Activated CD4-positive, alpha-beta memory T cell treated with anti-CD3 and anti-CD28 coated beads for 36 hours (primary cell): Measurements from ENCODE around the gene CMPK2. TPM values are rescaled to one million over a fixed set of nuclear protein-coding genes. Genes with fewer than 3 reads are reported as not detected.

Source experiments
- CTCF ChIA-PET: fragments of 350-600 bp; sonication (Branson Sonifier 250); formaldehyde crosslinking; loops from one replicate; lab custom pipeline; 2021; ENCODE audit warnings: antibody characterized with exemption, inconsistent platforms; lab: Charles Lee
- POLR2A ChIA-PET: fragments of 350-600 bp; sonication (Branson Sonifier 250); formaldehyde crosslinking; loops from one replicate; lab custom pipeline; 2021; ENCODE audit warnings: antibody characterized with exemption; lab: Charles Lee
- DNase-seq: peaks from one replicate; pipeline ENCODE4 v3.0.0-alpha.2; 2020
- H3K27ac Mint-ChIP-seq: one replicate; pipeline ENCODE4 v1.8.0; 2021; ENCODE audit warnings: mixed read lengths
- H3K27me3 Mint-ChIP-seq: one replicate; pipeline ENCODE4 v1.8.0; 2021; ENCODE audit warnings: mixed read lengths
- H3K36me3 Mint-ChIP-seq: one replicate; pipeline ENCODE4 v1.8.0; 2021; ENCODE audit warnings: mixed read lengths
- H3K4me1 Mint-ChIP-seq: one replicate; pipeline ENCODE4 v1.8.0; 2021; ENCODE audit warnings: low read depth, mixed read lengths
- H3K4me3 Mint-ChIP-seq: one replicate; pipeline ENCODE4 v1.8.0; 2021; ENCODE audit warnings: mild to moderate bottlenecking, mixed read lengths
- H3K9me3 Mint-ChIP-seq: one replicate; pipeline ENCODE4 v1.8.0; 2021; ENCODE audit warnings: mixed read lengths
- intact Hi-C: fragments of 100-400 bp; cut with micrococcal nuclease; formaldehyde crosslinking; loops from one replicate; pipeline ENCODE4 v1.15.1; 2023
- total RNA-seq, 2 experiments: library from RNA; stranded (reverse); gene quantifications; one replicate each; pipeline ENCODE4 v1.2.3, GENCODE V29; 2021

Gene CMPK2
- total RNA-seq, 2 experiments from 2014 or later, result 6.6 to 6.8 TPM

DNA sequence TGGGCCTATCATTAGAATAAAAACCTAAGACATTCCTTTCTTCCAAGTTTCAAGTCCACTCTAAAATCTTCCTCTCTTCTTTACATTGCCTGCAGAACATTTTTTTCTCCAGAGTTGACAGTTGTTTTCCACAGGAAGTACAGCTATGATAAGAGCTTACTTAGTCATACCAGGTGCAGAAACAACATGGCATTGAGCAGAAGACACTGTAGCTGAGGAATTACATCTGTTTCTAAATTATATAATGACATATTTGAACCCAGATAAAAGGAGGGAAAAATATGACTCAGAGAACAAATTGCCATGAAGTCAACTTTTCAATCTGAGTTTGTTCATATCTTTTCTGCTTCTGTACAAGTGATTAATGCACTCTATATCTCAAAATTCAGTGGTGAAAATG is 30.2 kb downstream of the CMPK2 start:
- no peak for DNase-seq
- CTCF ChIA-PET, result interaction anchor here (1.0 to 1.1 kb wide), 2 partner anchors 26 to 110 kb away, joined by 3 read pairs; no protein-coding TSS in a partner anchor
- no peak overlapping the region for H3K27ac Mint-ChIP-seq
- intact Hi-C loops, result loop anchor here (1.0 to 2.0 kb wide), 2 partner anchors 29 to 42 kb away; partner anchors contain the start of genes CMPK2 and RSAD2
- POLR2A ChIA-PET, result no interaction called here
- no peaks in the 10 kb centered on the region for H3K27me3 Mint-ChIP-seq
- peaks cover 14% of the 10 kb centered on the region for H3K4me1 Mint-ChIP-seq
- no peak overlapping the region for H3K4me3 Mint-ChIP-seq
- peaks cover 40% of the 10 kb centered on the region for H3K9me3 Mint-ChIP-seq
- peaks cover 15% of the 10 kb centered on the region for H3K36me3 Mint-ChIP-seq

DNA sequence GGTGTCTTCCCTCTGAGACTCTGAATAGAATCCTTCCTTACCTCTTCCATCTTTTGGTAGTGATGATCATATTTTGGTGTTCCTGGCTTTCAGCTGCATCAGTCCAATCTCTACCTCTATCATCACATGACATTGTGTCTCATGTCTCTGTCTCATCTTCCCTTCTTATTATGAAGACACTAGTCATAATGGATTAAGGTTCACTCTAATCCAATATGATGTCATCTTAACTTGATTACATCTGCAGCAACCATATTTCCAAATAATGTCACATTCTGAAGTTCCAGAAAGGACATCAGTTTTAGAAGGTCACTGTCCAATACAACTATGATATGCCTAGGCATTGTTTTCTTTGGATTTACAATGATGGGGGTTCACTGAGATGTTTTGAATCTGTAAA is 31.5 kb downstream of the CMPK2 start:
- CTCF ChIA-PET, result no interaction called here
- no peak for DNase-seq
- POLR2A ChIA-PET, result no interaction called here
- intact Hi-C loops, result loop anchor here (2.0 kb wide), 1 partner anchor 31 kb away; the partner anchor contains the start of gene CMPK2
- H3K27ac Mint-ChIP-seq, result no peak overlapping the region
- peaks cover 14% of the 10 kb centered on the region for H3K4me1 Mint-ChIP-seq
- H3K9me3 Mint-ChIP-seq, result peaks cover 39% of the 10 kb centered on the region
- no peak overlapping the region for H3K4me3 Mint-ChIP-seq
- no peaks in the 10 kb centered on the region for H3K27me3 Mint-ChIP-seq
- peaks cover 11% of the 10 kb centered on the region for H3K36me3 Mint-ChIP-seq

DNA sequence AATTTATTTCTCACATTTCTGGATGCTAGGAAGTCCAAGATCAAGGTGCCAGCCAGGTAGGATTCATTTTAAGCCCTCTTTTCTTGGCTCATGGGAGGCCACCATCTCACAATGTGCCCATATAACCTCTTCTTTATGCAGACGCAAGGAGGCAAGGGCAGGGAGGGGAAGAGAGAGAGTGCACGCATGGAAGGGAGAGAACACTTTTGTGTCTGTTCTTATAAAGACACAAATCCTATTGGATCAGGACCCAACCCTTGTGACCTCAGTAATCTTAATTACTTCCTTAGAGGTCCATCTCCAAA is 32.5 kb downstream of the CMPK2 start:
- ChIA-PET CTCF (no interaction called here), POLR2A (no interaction called here)
- peak overlapping the region; percentile 13 for H3K4me3 Mint-ChIP-seq
- H3K27me3 Mint-ChIP-seq, result no peaks in the 10 kb centered on the region
- H3K4me1 Mint-ChIP-seq, result peaks cover 14% of the 10 kb centered on the region
- intact Hi-C loops, result no loop called here
- no peak for DNase-seq
- H3K27ac Mint-ChIP-seq, result peak overlapping the region; percentile 64
- peaks cover 9% of the 10 kb centered on the region for H3K36me3 Mint-ChIP-seq
- peaks cover 39% of the 10 kb centered on the region for H3K9me3 Mint-ChIP-seq

DNA sequence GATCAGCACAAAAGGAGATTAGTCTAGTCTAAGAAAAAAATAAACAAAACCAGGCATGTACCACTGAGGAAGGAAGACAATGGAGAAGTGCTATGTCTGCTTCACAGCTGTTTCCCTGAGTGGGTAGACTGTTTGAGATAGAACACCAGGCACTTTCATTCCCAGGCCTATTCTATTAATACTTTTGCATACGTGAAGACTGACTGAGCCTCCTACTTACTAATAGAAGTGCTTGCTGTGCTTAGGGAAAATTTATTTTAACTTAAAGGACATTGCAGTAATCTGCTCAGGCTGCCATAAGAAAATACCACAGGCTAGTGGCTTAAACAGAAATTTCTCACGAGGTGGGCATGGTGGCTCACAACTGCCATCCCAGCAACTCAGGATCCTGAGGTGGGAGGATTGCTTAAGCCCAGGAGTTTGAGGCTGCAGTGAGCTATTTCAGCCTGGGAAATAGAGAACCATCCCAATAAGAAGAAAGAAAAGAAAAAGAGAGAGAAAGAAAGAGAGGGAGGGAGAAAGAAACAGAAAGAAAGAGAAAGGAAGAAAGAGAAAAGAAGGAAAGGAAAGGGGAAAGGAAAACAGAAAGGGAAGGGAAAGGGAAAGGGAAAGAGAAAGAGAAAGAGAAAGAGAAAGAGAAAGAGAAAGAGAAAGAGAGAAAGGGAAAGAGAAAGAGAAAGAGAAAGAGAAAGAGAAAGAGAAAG is 33.0 kb downstream of the CMPK2 start:
- peaks cover 17% of the 10 kb centered on the region for H3K4me1 Mint-ChIP-seq
- peak overlapping the region; percentile 64 for H3K27ac Mint-ChIP-seq
- H3K9me3 Mint-ChIP-seq, result peaks cover 39% of the 10 kb centered on the region
- no peaks in the 10 kb centered on the region for H3K27me3 Mint-ChIP-seq
- peak overlapping the region; percentile 13 for H3K4me3 Mint-ChIP-seq
- CTCF ChIA-PET, result interaction anchor here (2.0 kb wide), 1 partner anchor 211 kb away, joined by 5 read pairs; no protein-coding TSS in a partner anchor
- intact Hi-C loops, result no loop called here
- H3K36me3 Mint-ChIP-seq, result peaks cover 9% of the 10 kb centered on the region
- no peak for DNase-seq
- POLR2A ChIA-PET, result no interaction called here

DNA sequence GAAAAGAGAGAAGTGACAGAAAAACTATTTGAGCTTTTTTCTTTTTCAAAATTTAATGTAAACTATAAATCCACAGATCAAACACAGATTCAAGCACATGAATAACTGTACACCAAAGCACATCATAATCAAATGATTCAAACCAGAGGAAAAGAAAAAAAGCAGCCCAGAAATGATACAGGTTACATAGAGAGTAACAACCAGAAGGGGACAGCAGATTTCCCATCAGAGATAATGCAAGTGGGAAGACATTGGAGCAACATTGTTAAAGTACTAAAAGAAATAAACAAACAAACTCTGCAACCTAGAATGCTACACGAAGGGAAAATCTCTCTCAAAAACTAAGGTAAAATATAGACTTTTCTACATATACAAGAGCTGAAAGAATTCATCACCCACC is 34.5 kb downstream of the CMPK2 start:
- Mint-ChIP-seq H3K27me3 (no peaks in the 10 kb centered on the region), H3K27ac (no peak overlapping the region), H3K9me3 (peaks cover 39% of the 10 kb centered on the region), H3K36me3 (peaks cover 9% of the 10 kb centered on the region), H3K4me1 (peaks cover 21% of the 10 kb centered on the region), H3K4me3 (no peak overlapping the region)
- ChIA-PET CTCF (interaction anchor here (2.0 kb wide), 1 partner anchor 213 kb away, joined by 5 read pairs; no protein-coding TSS in a partner anchor), POLR2A (no interaction called here)
- DNase-seq, result no peak
- intact Hi-C loops, result no loop called here

DNA sequence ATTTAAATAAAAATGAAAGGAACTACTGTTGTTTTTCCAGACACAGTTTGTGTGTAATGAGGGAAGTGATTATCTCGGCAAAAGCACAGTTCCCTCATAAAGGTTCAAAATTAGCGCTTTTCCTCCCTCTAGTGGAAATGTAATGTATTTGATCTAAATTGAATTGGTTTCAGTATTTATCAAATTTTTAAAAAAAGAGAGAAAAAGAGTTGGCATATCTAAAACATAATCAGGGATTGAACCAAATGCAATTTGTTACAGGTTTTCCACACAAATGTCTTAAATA is 37.5 kb downstream of the CMPK2 start:
- H3K36me3 Mint-ChIP-seq, result peaks cover 8% of the 10 kb centered on the region
- H3K4me3 Mint-ChIP-seq, result no peak overlapping the region
- H3K27ac Mint-ChIP-seq, result no peak overlapping the region
- H3K27me3 Mint-ChIP-seq, result no peaks in the 10 kb centered on the region
- ChIA-PET POLR2A (no interaction called here), CTCF (interaction anchor here (5.5 kb wide), 1 partner anchor 216 kb away, joined by 41 read pairs; no protein-coding TSS in a partner anchor)
- intact Hi-C loops, result loop anchor here (5.0 kb wide), 1 partner anchor 89 kb away; the partner anchor contains the start of gene RNF144A
- H3K4me1 Mint-ChIP-seq, result peaks cover 13% of the 10 kb centered on the region
- DNase-seq, result no peak
- H3K9me3 Mint-ChIP-seq, result peaks cover 24% of the 10 kb centered on the region

DNA sequence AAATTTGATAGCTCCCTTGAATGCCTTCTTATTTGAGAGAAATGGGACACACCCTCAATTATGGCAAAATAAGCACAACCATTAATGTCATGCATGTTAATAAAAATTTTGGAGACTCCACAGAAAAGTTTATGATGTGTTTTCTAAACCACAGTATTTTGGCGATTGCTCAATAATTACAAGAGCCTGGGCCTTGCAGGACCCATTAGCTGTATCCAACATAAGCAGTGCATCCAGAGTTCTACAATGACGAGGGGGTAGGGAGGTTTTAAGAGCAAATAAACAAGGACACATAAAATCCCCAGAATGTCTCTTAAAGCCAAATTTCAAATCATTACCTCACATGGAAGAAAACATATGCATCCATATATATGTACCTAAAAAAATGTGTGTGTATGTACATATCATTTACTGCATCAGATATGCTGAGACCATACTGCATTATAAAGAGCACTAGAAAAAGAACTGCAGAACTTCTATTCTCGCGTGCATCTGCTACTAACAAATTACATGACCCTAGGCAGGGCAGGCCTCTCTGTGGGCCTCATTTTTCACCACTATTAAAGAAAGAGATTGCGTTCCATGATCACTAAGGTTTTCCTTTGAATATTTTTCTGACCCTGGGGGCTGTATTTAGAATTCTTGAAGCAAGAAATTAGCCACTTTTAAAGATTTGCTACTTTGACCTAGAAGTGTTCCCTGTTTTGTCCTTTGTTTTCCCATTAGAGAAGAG is 38.0 kb downstream of the CMPK2 start:
- Mint-ChIP-seq H3K27me3 (no peaks in the 10 kb centered on the region), H3K9me3 (peaks cover 19% of the 10 kb centered on the region), H3K4me3 (no peak overlapping the region), H3K27ac (no peak overlapping the region), H3K4me1 (peaks cover 8% of the 10 kb centered on the region), H3K36me3 (peaks cover 6% of the 10 kb centered on the region)
- DNase-seq, result no peak
- CTCF ChIA-PET, result interaction anchor here (0.9 to 5.5 kb wide), 4 partner anchors 40 to 257 kb away, joined by 3 to 41 read pairs (median 4); no protein-coding TSS in a partner anchor
- POLR2A ChIA-PET, result no interaction called here
- intact Hi-C loops, result loop anchor here (2.0 to 5.0 kb wide), 3 partner anchors 69 to 257 kb away; partner anchors contain the start of gene RNF144A

DNA sequence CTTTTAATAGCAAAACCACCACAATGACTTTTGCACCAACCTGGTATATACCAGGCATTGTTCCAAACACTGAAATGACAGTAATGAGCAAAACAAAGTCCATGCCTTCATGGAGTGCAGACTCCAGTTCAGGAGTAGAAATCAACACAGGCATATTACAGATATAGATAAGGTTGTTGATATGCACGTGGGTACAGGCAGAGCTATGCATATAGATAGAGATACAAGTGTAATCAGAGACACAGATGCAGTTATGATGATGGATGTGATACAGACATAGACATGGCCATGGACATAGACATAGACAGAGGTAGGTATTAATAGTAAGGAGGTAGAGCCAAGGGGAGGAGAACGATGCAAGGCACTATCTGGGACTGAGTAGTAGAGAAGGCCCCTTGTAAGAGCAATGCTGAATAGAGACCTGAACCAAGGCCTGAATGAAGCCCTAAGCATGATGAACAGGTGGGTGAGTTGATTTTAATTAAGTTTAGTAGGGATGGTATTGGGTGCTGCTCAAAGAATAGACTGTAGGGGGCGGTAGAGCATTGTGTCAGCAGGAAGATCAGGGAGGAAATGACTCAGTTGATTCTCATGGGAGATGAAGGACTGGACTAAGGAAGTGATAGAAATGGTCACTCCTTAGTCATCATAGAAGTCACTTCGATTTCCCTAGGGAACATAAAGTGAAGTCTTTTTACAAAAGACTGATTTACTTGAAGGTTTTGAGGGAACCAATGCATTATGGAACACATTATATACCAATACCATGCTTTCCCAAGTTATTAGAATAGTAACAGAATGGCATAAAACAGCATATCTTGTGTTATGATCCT is 39.4 kb downstream of the CMPK2 start:
- Mint-ChIP-seq H3K36me3 (peaks cover 4% of the 10 kb centered on the region), H3K4me3 (no peak overlapping the region), H3K9me3 (peaks cover 15% of the 10 kb centered on the region), H3K4me1 (peaks cover 7% of the 10 kb centered on the region), H3K27ac (no peak overlapping the region), H3K27me3 (no peaks in the 10 kb centered on the region)
- peak; percentile 73 for DNase-seq
- ChIA-PET POLR2A (no interaction called here), CTCF (interaction anchor here (0.8 to 5.5 kb wide), 5 partner anchors 27 to 258 kb away, joined by 3 to 41 read pairs (median 4); no protein-coding TSS in a partner anchor)
- intact Hi-C loops, result loop anchor here (1.0 to 5.0 kb wide), 5 partner anchors 40 to 259 kb away; partner anchors contain the start of gene RNF144A

DNA sequence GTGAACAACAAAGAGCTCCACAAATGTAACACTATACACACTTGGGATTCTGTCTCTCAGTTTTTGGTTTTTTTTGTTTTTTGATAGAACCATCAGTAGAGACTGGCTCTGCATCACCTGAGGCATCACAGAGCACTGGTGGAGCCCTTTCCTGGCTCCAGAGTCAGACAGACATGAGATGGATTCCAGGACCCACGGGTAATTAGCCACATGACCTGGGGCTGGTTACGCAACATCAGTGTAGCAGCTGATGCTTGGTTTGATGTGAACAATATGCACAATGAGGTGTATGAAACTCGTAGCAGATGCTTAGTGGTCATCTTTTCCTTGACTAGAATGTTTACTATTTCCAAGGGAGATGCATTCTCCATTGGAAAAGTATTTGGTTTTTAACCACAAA is 40.7 kb downstream of the CMPK2 start:
- Mint-ChIP-seq H3K9me3 (peaks cover 3% of the 10 kb centered on the region), H3K36me3 (no peaks in the 10 kb centered on the region), H3K27me3 (no peaks in the 10 kb centered on the region), H3K4me3 (no peak overlapping the region), H3K4me1 (peaks cover 7% of the 10 kb centered on the region), H3K27ac (no peak overlapping the region)
- CTCF ChIA-PET, result interaction anchor here (0.9 to 5.5 kb wide), 3 partner anchors 88 to 219 kb away, joined by 3 to 41 read pairs (median 3); no protein-coding TSS in a partner anchor
- DNase-seq, result no peak
- POLR2A ChIA-PET, result no interaction called here
- intact Hi-C loops, result loop anchor here (5.0 kb wide), 1 partner anchor 92 kb away; the partner anchor contains the start of gene RNF144A

DNA sequence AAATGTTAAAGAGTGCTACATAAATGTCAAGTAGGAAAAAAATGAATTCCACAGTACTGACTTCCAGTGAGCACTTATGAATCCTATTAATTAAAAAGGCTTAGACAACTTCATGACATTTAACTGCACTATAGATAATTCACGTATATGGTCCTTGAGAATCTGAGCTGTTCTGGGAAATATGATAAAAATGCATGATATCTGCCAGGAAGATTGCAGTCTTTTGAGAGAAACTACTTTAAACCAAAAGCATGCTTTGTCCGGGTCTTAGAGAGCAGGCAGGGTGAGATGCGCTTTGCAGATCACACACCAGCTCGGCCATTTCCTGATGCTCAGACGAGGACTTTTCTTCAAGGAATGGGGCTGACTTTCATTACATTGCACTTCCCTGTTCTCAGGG is 42.6 kb downstream of the CMPK2 start:
- H3K4me1 Mint-ChIP-seq, result peaks cover 7% of the 10 kb centered on the region
- no peaks in the 10 kb centered on the region for H3K9me3 Mint-ChIP-seq
- no peak overlapping the region for H3K27ac Mint-ChIP-seq
- H3K27me3 Mint-ChIP-seq, result no peaks in the 10 kb centered on the region
- H3K4me3 Mint-ChIP-seq, result no peak overlapping the region
- no peak for DNase-seq
- CTCF ChIA-PET, result interaction anchor here (5.5 kb wide), 1 partner anchor 221 kb away, joined by 41 read pairs; no protein-coding TSS in a partner anchor
- intact Hi-C loops, result no loop called here
- POLR2A ChIA-PET, result no interaction called here
- H3K36me3 Mint-ChIP-seq, result no peaks in the 10 kb centered on the region

DNA sequence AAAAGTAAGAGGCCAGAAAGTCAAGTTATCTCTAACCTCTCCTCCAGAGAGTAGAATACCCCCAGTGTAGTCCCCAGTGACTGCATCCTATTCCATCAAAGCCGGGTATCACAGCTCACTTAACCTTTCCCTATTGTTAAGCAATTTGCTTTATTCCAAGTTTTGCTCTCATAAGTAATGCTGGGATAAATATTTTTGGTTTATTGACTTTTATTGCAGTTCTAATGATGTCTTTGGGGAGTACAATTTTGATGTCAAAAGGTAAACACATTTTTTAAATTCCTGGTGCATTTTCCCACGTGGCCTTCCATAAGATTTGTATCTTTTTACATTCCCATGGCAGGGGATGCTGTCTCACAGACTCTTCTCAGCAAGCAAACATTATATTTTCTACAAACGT is 43.3 kb downstream of the CMPK2 start:
- Mint-ChIP-seq H3K27ac (no peak overlapping the region), H3K4me3 (no peak overlapping the region), H3K36me3 (no peaks in the 10 kb centered on the region), H3K9me3 (no peaks in the 10 kb centered on the region), H3K27me3 (peaks cover under 1% of the 10 kb centered on the region), H3K4me1 (peaks cover 3% of the 10 kb centered on the region)
- DNase-seq, result no peak
- intact Hi-C loops, result no loop called here
- ChIA-PET CTCF (interaction anchor here (0.8 kb wide), 1 partner anchor 44 kb away, joined by 3 read pairs; the partner anchor contains the start of gene CMPK2), POLR2A (no interaction called here)
